ENCODE results near the gene ATP6V1B1.
"Not testable (repeated sequence)": the region's sequence is repeated elsewhere in the genome, so short reads cannot be mapped to it uniquely, and the experiment has no call there.

The ATP6V1B1 gene

DNA sequence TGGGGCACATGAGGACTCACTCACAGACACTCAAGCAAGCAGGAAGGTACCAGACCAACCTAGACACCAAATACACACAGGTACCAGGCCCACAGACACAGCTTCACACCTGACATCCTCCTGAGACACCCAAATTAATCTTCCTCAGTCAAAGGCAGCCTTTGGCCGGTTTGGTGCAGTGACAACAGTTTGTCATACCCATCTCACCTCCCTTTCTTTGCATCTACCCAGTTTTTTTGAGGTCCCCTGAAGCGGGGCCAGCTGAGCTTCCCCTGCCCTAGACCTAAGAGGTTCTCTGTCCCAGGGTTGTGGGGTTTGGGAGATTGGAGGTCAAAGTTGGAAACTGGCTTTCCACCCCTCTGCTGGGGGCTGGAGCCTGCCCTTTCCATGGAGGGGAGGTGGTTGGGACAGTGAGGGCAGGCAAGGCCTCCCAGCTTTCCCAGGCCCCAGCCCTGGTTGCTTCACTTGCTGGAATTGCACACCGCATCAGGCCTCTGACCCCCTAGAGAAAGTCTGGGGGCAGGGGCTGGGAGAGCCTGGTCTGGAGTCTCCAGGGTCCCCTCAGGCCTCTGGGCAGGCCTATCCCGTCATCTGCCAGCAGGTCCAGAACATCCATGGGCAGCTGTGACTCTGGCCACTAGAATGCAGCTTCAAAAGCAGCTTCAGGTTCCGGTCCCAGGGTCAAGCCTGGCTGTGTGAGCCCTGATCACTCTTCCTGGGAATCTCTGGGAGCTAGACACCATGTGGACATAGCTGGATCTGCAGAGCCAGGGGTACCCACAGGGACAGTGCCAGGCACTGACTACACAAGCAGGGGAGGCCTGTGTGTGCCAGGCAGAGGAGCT lies 71.5 kb downstream of the ATP6V1B1 start:
- no peak for DNase-seq (ENCODE audit: low read depth)

DNA sequence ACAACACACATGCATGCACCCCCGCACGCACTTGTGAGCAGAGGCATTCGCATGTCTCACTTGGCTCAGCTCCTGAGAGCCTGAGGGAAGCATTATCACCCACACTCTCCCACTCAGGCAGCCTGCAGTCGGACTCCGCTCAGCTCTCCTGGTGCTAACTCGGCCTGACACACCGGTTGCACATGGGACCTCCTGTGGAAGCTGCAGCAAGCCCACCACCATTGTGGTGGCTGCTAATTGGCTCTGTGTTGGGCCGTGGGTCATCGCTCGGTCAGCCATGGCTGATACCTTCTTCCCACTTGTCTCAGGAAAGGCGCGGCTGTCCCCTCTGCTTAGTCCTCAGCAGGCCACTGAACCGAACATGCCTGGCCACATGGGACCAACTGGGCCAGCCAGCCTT lies 72.6 kb downstream of the ATP6V1B1 start:
- no peak for DNase-seq (ENCODE audit: low read depth)

DNA sequence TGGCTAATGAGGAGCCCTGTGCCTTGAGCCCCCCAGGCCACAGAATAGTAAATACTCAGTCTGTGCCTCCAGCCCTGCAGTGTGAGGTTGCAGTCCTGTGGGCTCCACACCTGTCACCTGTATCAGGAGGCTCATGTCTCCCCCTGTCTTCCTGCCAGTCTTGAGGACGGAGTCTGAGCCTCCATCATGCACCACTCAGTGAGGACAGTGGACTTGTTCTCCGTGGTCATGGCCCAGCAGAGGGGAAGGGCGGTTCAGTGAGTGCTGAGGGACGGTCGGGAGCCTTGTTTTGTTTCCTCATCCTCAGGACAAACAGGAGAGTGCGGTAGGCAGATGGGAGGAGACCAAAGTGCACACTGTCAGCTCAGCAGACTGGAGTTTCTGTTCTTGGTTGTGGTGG lies 76.1 kb downstream of the ATP6V1B1 start:
- DNase-seq (ENCODE audit: low read depth): not testable (repeated sequence)
